NCI-H748 treated with DMSO at 0.1 percent for 48 hours (cell line): ENCODE data around the gene ERH.
A peak's percentile ranks its signal among the peaks of the same experiment; 100 is the strongest.

Source experiments
- DNase-seq: peaks from one replicate; lab custom pipeline; 2025; lab: John Stamatoyannopoulos, UW

ERH gene

DNA sequence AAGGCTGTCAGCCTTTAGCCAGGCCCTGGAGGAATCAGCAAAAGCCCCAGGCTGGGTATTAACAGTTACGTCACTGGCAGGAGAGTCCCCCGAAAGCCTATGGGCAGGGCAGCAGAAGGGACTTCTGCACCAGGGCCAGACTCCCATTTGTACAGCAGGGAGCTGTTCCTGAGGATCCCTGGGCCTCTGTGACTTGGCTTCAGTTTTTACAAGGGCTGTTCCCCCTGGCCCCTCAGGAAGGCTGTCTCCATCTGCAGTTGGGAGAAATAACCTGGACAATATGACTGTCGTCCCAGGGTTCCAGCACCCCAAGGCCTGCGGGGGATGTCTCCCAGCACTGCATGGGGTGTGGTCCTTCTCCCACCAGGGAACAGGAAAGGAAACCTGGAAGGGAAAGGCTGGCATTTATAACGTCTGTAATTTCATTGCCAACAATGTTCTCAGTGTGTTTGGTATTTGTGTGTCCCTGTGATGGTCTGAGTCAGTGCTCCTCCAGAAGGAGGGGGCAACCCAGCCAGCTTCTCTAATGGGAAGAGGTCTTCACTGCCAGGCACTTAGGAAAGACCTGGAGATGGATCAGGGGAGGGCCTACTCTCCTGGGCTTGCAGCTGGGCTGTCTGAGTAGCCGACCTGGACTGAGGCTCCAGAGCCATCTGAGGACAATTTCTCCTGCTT, 42.4 kb downstream of the ERH start:
- no peak for DNase-seq

- no peak for DNase-seq
Observed at GRCh38 chr14:69355154-69355597, 42.9 kb downstream of the ERH start.

DNA sequence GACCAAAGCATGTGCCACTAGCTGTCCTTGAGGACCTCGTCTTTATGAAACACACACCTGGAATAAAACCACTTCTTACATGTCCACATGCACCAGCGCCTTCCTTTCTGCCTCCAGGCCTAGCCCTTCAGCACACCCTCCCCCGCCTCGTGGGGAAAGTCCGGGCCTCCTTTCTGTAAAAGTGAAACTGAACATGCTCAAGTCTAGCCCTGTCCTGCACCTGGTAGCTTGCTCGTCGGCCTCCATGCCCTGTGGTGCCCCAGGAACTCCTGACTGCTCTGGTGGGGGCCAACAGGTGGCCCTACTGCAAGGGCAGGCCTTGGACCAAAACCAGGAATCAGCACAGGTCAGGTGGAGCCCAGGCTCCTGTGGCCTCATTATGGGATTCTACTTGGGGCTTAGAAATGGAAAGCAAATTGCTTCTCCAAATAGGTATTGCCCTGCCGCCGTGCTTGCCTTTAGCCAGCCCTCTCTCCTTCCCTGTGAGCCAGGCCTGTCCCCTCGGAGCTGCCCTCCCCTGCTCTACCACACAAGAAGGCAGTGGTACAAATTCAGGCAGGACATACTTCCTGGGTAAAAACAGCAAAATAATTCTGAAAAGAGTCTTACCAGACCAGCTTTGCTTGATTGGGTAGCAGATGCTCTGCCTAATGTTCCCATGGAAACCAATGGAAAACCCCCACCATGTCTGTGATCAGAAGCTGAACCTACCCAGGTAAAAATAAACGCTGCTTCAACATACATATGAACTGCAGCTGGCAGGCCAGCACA, 43.5 kb downstream of the ERH start:
- no peak for DNase-seq

GRCh38 chr14:69353168-69353567, 44.9 kb downstream of the ERH start:
- DNase-seq: no peak

DNA sequence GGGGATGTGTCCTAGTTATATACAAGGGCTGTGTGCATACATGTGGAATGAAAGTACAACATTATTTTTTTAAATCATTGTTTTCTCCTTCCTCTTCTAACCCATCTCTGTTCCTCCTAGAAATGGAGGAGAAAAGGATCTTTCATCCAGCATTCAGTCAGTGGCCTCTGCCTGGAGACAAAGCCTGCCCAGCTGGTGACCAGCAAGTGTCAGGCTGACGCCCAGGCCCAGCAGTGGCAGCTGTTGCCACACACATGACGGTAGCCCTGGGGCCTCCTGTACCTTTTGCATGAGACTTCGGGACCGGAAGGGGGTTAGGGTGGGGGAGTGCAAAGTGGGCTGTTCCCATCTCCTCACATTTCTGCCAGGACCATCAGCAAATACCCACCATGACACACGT, 46.2 kb downstream of the ERH start:
- DNase-seq: no peak

DNA sequence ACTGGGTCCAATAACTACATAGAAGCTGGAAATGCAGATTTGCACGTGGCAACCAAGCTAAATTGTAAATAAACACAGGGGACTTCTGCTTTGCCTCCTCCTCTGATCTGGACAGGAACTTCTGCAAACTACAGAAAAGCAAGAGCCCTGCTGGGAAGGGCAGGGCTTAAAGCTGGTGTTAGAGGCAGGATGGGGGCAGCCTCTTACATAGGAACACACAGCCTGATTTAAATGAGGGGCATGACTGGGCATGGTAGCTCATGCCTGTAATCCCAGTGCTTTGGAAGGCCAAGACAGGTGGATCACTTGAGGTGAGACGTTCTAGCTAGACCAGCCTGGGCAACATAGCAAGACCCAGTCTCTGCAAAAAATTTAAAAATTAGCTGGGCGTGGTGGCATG, 46.7 kb downstream of the ERH start:
- DNase-seq: no peak

DNA sequence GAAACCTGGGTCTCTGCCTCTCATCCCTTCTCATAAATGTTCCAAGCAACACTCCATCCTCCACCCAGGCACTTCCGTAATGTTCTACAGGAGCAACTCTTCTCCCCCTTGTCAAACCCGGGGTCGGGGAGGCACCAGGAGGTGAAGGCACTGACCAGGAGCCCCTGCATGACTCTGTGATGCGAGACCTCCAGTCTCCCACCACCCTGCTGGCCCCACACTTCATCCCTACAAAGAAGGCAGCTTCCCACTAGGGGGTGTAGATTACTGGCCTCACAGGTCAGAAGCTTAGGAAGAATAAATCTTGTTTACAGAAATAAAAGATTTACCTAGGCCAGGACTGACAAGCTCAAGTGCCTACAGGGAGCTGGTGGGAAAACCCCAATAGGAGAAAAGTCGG, 47.2 kb downstream of the ERH start:
- no peak for DNase-seq

DNA sequence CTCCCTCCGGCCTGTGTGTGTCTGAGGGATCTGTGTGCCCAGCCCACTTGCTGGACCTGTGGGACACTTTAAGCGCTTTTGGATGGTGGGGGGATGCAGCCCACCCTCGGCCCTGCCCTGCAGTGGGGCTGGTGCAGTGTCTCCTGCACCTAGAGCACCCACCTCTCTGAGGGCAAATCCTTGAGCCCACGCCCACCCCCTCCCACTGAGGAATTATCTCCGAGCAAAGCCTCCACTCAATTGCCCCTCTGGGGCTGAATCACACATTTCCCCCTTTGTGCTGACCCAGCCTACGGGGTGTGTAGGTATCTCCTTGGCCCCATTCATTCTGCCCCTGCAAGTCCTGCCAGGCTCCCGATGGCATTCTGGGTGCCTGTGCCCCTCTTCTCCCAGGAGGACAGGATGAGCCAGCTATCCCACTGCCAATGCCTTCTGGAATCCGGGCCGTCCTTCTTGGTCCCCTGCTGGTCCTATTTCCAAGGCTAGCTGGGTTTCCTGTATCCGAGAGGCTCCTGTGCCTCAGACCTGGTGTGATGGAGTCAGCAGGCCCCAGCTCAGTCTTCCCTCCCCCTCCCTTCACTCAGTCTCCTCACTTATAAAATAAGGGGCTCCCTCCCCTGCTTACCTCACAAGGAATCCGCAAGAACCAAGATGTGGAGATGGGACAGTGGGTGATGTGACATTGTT, 48.9 kb downstream of the ERH start:
- DNase-seq: no peak

DNA sequence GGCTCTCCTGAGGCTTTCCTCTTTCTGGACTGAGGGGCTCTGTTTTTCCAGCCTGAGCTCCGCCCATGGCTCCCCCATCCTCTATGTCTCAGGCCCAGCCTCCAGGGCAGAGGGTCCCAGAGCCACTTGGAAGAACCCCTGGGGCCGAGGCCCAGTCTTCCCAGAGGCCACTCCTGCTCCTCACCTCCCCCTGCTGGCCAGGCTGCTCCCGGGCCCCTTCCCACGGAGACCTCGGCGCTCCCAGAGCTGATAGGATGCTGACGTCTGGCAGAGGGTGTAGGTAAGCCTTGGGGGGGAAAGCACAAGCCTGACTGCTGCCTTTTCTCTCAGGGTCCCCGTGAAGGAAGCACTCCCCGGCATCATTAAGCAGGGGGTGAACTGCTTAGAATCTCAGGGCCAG, 51.4 kb downstream of the ERH start:
- no peak for DNase-seq

DNA sequence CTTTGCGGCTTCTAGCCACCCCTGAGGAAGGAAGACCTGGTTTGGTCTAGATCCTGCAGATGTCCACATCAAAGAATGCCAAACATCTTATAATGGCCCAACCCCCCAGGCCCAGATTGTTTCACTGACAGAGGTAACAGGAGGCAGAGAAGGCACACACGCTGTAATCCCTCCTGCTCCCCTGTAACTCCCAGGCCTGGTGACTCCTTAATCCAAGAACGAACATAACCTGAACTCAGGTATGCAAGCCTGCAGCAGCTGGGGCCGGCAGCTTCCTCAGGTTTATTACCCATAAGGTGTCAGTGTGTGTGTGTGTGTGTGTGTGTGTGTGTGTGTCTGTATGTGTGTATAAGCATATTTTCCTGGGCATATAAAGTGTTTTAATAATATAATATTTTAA, 52.7 kb downstream of the ERH start:
- DNase-seq: no peak

DNA sequence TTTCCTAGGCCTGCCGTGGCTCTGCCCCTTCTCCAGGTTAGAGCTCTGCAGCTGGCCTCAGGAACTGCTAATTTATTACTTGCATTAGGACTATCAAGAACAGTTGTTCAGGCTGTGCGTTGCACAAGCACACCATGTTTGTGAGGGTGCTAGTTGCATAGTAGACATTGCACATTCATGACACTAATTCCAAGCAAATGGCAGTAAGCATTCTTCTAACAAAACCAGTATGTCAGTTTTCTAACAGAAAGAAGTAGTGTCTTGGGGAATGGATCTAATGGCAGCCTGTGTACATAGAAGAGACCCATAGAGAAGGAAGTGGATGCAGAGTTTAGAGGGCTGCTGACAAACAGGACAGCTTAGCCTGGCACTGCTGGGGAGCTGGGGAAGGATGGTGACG, 53.9 kb downstream of the ERH start:
- DNase-seq: no peak

DNA sequence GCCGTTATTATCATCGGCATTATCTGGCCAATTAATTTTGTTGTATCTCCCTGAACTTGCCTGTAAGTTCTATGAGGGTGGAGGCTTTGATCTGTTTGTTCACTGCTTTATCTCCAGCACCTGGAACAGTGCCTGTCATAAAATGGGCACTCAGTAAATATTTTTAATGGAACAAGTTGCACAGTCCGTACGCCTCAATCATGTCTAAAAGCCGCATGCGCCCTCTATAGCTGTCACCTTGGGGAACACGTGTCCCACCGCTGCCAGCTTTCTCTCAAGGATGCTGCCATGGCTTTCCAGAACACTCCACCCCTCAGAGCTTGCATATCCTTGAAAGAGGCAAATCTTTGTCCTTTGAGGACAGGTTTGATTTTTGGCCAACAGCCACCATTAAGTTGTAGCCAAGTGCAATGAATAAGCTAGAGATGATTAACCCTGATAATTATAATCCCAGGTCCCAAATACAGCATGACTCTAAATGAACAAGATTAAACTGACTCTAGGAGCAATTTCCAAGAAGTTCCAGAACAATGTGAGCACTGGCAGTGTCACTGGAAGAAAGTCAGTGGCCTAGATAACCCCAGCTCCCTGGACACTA, 55.1 kb downstream of the ERH start:
- DNase-seq: peak; percentile 14

DNA sequence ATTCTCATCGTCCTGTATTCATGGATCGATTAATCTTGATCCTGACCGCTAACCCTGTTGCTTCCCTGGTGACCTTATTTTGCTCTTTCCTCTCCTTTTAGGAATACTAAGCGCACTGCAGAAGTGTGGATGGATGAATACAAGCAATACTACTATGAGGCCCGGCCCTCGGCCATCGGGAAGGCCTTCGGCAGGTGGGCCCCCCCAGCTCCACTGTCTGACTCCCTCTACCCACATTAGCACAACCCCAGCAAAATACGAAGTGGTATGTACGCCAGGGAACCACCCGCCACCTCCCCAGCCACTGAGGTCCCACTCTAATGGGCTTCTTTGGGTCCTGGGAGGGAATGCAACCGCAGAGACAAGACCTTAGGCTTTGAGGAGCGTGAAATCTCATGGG, 58.7 kb downstream of the ERH start:
- no peak for DNase-seq

- DNase-seq: no peak
Observed at GRCh38 chr14:69337984-69338383, 60.1 kb downstream of the ERH start.

DNA sequence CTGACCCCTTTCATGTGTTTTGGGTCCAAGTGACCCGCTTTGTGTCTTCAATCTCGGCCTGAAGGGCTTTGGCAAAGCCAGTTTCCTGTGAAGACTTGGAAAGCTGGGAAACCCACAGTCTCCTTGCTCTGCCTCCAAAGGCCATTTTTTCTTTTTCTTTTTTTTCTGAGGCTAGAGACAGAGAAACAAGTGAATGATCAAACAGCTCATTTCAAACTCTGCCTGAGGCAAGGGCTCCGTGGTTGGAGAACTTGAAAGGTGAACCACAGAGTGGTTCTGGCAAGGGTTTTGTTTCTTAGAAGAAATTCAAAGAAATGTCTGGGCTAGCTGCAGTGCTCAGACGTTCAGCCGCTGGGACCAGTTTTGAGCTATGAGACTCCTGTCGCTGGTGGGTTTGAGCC, 62.7 kb downstream of the ERH start:
- no peak for DNase-seq

GRCh38 chr14:69334576-69334975, 63.5 kb downstream of the ERH start:
- DNase-seq: no peak

- DNase-seq: no peak
Observed at GRCh38 chr14:69333791-69334337, 64.2 kb downstream of the ERH start.

DNA sequence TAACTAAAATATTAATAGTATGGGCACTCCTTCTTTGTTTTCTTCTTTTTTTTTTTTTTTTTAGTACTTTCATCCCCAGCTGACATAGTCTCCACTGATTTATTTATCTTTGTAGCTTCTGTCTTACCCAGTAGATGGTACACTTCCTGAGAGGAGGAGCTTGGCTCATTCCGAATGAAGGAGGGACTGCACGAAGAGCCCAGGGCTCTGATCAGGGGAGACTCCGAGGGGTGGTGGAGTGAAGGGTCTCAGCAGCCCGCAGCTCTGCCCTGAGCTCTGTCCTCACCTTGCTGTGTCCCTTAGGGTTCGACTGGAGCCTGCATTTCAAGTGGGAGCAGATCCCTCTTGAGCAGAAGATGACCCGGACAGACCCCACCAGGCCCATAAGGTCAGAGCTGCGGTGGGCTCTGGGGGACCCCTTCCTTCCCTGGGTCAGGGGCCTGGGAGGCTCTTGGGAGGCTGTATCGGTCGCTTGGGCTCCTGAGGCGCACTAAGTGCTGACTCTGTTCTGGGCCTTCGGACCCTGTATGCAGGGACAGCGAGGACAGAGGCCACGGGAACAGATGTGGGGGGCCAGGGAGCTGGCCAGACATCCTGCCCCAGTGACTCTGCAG, 65.2 kb downstream of the ERH start:
- DNase-seq: no peak

DNA sequence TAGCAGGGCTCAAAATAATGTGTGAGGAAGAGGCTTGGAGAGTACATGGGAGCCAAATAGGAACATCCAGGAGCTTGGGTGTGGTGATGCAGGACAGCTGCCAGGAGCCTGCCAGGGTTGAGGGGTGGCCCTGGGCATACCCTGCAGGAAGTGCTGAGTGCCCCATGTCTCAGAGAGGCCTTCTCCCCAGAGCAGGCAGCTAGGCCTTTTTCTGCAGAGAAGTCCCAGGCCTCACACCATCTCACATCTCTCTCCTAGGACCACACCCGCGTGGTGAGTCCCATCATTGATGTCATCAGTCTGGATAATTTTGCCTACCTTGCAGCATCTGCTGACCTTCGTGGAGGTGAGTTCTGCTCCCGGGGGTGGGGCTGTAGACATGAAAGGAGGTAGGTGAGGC, 66.9 kb downstream of the ERH start:
- DNase-seq: no peak
